ENCODE data around the gene SYPL1. TPM values are rescaled to one million over a fixed set of nuclear protein-coding genes. Genes with fewer than 3 reads are reported as not detected.

The SYPL1 gene
- total and polyA plus RNA-seq, 9 of the 15 experiments (the other 6 are each of a cell fraction or from before 2014, with no cell fraction given): 23.8 to 214 (median 70.2) TPM

DNA sequence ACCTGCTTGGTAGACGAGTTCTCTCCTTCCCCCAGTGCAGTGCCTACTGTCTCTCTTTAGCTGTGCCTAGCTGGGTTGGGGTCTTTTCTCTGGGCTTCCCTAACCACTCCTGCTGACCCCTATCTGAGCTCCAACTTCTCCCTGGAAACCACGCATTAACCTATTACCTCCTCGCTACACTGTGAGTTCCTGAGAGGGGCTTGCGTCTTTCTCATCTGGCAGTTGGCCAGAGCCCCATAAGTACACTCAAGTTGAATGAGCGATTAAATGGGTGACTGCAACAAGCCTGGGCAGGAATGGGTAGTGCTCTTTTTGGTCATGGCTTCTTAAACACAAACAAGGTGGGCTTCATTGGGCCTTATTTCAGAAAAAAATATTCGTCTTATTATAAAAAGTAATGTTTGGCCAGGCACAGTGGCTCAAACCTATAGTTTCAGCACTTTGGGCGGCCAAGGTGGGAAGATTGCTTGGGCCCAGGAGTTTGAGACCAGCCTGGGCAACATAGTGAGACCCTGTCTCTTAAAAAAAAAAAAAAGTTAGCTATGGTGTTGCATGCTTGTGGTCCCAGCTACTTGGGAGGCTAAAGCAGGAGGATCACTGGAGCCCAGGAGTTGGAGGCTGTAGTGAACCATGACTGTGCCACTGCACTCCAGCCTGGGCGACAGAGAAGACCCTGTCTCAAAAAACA, 41.4 kb downstream of the SYPL1 start:
- H3K4me1 ChIP-seq (replicated peaks in 1 of 2; ENCODE audit: control insufficient read depth in 2 of 2, insufficient read depth in 2 of 2, low read length in 2 of 2): peaks cover 19 to 35% of the 10 kb centered on the region in 2 experiments
- H3K9me1 ChIP-seq (ENCODE audit: control insufficient read depth, insufficient read depth, low read length): no peaks in the 10 kb centered on the region
- TF ChIP-seq ZC3H8 (IDR thresholded peaks at IDR 0.05): no peak
- peak; percentile 59 for TF ChIP-seq NFIC (IDR thresholded peaks at IDR 0.05)
- TF ChIP-seq DACH1 (IDR thresholded peaks at IDR 0.05; ENCODE audit: partially characterized antibody): no peak
- no peak for TF ChIP-seq HCFC1 (IDR thresholded peaks at IDR 0.05; ENCODE audit: low read depth, low read length)
- TF ChIP-seq ZZZ3 (IDR thresholded peaks at IDR 0.05): no peak
- TF ChIP-seq SRF (CRISPR knock-in tag; IDR thresholded peaks at IDR 0.05): no peak
- TF ChIP-seq ZNF707 (CRISPR knock-in tag; conservative IDR thresholded peaks at IDR 0.05): no peak
- no peak for TF ChIP-seq NONO (IDR thresholded peaks at IDR 0.05; ENCODE audit: low read depth in 2 of 2, low read length in 1 of 2)
- TF ChIP-seq COPS2 (conservative IDR thresholded peaks at IDR 0.05): no peak
- no peaks in the 10 kb centered on the region for H3K36me3 ChIP-seq (ENCODE audit: control insufficient read depth, insufficient read depth, low read length)
- 64% methylated on average over 8 of the region's 8 CpGs for WGBS (ENCODE audit: insufficient coverage, low coverage, missing lambda C conversion rate)
- H2AFZ ChIP-seq (ENCODE audit: low read depth, low read length): no peak overlapping the region
- H3K79me2 ChIP-seq (ENCODE audit: control insufficient read depth, insufficient read depth, low read length): no peaks in the 10 kb centered on the region
- no TSS peak for BruUV-seq (replicated peaks)
- no peak overlapping the region for H3K27ac ChIP-seq (ENCODE audit: extremely low read depth, low read depth, low read length)
- no peak overlapping the region for H3K4me2 ChIP-seq (ENCODE audit: insufficient read depth, low read length)
- CTCF ChIA-PET (ENCODE audit: low intra/inter-chr PET ratio): no interaction called here
- in situ Hi-C loops (cut with MboI) (no loop called here), intact Hi-C loops (cut with micrococcal nuclease) (no loop called here)
- no peaks in the 10 kb centered on the region for H3K9me3 ChIP-seq (replicated peaks; ENCODE audit: control insufficient read depth, insufficient read depth, low read depth, low read length)
- H3K9ac ChIP-seq (ENCODE audit: insufficient read depth in 1 of 2, low read depth in 2 of 2, low read length in 2 of 2): no peak overlapping the region
- POLR2A ChIA-PET: interaction anchor here (0.6 to 4.7 kb wide), 5 partner anchors 10 to 326 kb away, joined by 3 to 42 read pairs (median 6); no protein-coding TSS in a partner anchor
- H4K20me1 ChIP-seq (replicated peaks; ENCODE audit: control insufficient read depth, insufficient read depth, low read length): peaks cover 8% of the 10 kb centered on the region; the same call in 1 of the 2 replicates
- DNase-seq (ENCODE audit: extremely low read depth in 1 of 4, low spot score in 3 of 4) (no peak), ATAC-seq (no peak), FAIRE-seq (no peak)
- no peak overlapping the region for H3K4me3 ChIP-seq
- peaks cover 14 to 33% of the 10 kb centered on the region in 2 experiments; a peak in 3 of 5 replicates for H3K27me3 ChIP-seq (ENCODE audit: control insufficient read depth in 2 of 2, insufficient read depth in 2 of 2, low read length in 2 of 2)

Data from K562 (cell line).